MCF 10A (cell line): ENCODE data around the gene KAZN. TPM values are rescaled to one million over a fixed set of nuclear protein-coding genes. Genes with fewer than 3 reads are reported as not detected.

Source experiments
- BruUV-seq: library from RNA; stranded (reverse); fragments of 400-500 nt; replicated peaks from 2 replicates; lab custom pipeline; 2021; lab: Mats Ljungman, UMichigan
- CTCF ChIA-PET: fragments of 300-600 bp; sonication (Branson Sonifier 250); formaldehyde crosslinking; extraction: SDS; loops from one replicate; lab custom pipeline; 2021; ENCODE audit warnings: antibody characterized with exemption, inconsistent platforms; lab: Yijun Ruan, JAX
- POLR2A ChIA-PET: fragments of 300-600, 350-650 bp; sonication (Branson Sonifier 250); formaldehyde crosslinking; extraction: SDS; loops from one replicate; lab custom pipeline; 2020; ENCODE audit warnings: antibody characterized with exemption, inconsistent platforms; lab: Yijun Ruan, JAX
- DNase-seq: peaks from one replicate; pipeline ENCODE4 v3.0.0-alpha.2; 2018; ENCODE audit not compliant: unreplicated experiment
- H3K27ac Mint-ChIP-seq: one replicate; pipeline ENCODE4 v1.8.0; 2022; ENCODE audit warnings: mild to moderate bottlenecking, low read depth, mixed read lengths; ENCODE audit not compliant: unreplicated experiment
- H3K27me3 Mint-ChIP-seq: one replicate; pipeline ENCODE4 v1.8.0; 2022; ENCODE audit warnings: mixed read lengths; ENCODE audit not compliant: insufficient read depth, unreplicated experiment
- H3K36me3 Mint-ChIP-seq: one replicate; pipeline ENCODE4 v1.8.0; 2022; ENCODE audit warnings: mild to moderate bottlenecking, moderate library complexity, mixed read lengths; ENCODE audit not compliant: insufficient read depth, unreplicated experiment
- H3K4me1 Mint-ChIP-seq: one replicate; pipeline ENCODE4 v1.8.0; 2022; ENCODE audit warnings: mixed read lengths; ENCODE audit not compliant: insufficient read depth, unreplicated experiment
- H3K4me3 Mint-ChIP-seq: one replicate; pipeline ENCODE4 v1.8.0; 2022; ENCODE audit warnings: mild to moderate bottlenecking, moderate library complexity, mixed read lengths; ENCODE audit not compliant: unreplicated experiment
- H3K9me3 Mint-ChIP-seq: one replicate; pipeline ENCODE4 v1.8.0; 2022; ENCODE audit warnings: mixed read lengths; ENCODE audit not compliant: unreplicated experiment
- intact Hi-C: fragments of 100-400 bp; cut with micrococcal nuclease; formaldehyde crosslinking; loops from 2 replicates; pipeline ENCODE4 v1.14.1; 2022
- total RNA-seq: library from RNA; stranded (reverse); gene quantifications from 2 replicates; pipeline ENCODE4 v1.2.3, GENCODE V29; 2022
- TF ChIP-seq, protein P1 (sequence below): fragments of 200-600 bp; IDR thresholded peaks from one replicate; pipeline ENCODE4 v1.8.0; 2022; ENCODE audit warnings: antibody characterized with exemption, mild to moderate bottlenecking; ENCODE audit not compliant: unreplicated experiment

KAZN gene
- total RNA-seq, 1 experiment from 2014 or later: 3.3 TPM

DNA sequence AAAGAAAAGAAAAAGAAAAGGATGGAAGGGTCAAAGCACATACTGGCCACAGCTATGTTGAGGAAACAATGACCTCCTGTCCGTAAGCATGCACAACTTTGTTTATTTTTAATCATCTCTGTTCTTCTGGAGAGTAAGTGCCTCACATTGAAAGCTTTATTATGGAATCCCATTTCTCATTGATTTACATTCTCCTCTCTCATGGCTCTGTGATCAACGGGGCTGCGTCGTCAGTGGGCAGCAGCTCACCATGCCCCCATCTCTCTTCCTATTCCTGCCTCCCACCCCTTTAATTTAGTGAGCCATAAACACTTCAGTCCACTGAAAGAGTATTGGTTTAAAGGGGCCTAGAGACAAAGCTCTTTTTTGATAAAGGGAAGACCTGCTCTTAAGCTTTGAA is 98.9 kb downstream of the KAZN start:
- CTCF ChIA-PET: no interaction called here
- TF ChIP-seq, protein P1, sequence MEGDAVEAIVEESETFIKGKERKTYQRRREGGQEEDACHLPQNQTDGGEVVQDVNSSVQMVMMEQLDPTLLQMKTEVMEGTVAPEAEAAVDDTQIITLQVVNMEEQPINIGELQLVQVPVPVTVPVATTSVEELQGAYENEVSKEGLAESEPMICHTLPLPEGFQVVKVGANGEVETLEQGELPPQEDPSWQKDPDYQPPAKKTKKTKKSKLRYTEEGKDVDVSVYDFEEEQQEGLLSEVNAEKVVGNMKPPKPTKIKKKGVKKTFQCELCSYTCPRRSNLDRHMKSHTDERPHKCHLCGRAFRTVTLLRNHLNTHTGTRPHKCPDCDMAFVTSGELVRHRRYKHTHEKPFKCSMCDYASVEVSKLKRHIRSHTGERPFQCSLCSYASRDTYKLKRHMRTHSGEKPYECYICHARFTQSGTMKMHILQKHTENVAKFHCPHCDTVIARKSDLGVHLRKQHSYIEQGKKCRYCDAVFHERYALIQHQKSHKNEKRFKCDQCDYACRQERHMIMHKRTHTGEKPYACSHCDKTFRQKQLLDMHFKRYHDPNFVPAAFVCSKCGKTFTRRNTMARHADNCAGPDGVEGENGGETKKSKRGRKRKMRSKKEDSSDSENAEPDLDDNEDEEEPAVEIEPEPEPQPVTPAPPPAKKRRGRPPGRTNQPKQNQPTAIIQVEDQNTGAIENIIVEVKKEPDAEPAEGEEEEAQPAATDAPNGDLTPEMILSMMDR: no peak
- H3K4me1 Mint-ChIP-seq: no peaks in the 10 kb centered on the region
- H3K27me3 Mint-ChIP-seq: peaks cover 72% of the 10 kb centered on the region
- H3K9me3 Mint-ChIP-seq: no peaks in the 10 kb centered on the region
- H3K4me3 Mint-ChIP-seq: no peak overlapping the region
- H3K27ac Mint-ChIP-seq: no peak overlapping the region
- no peaks in the 10 kb centered on the region for H3K36me3 Mint-ChIP-seq
- intact Hi-C loops: no loop called here
- DNase-seq: no peak
- no TSS peak for BruUV-seq
- POLR2A ChIA-PET: interaction anchor here (0.6 kb wide), 1 partner anchor 768 kb away, joined by 3 read pairs; no protein-coding TSS in a partner anchor

DNA sequence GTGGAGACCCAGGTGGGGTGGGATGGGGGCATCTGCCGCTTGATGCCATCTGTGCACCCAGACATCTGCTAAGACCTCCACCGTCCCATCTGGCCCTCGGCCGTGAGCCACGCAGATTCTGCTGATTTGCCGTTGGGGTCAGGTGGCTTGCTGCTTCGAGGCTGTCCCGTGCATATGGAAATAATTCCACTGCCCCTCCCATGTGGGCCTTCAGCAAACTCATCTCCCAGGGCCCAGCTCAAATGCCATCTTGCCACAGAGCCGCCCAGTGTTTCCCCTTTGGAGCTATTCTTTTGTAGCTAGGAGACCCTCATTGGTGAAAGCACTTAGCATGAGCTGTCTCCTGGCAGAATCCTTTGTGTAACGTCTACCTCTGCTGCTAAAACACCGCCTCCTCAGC is 99.8 kb downstream of the KAZN start:
- H3K27ac Mint-ChIP-seq: no peak overlapping the region
- CTCF ChIA-PET: interaction anchor here (0.7 kb wide), 1 partner anchor 33 kb away, joined by 3 read pairs; no protein-coding TSS in a partner anchor
- intact Hi-C loops: no loop called here
- POLR2A ChIA-PET: no interaction called here
- DNase-seq: no peak
- TF ChIP-seq, protein P1: no peak
- H3K4me1 Mint-ChIP-seq: no peaks in the 10 kb centered on the region
- H3K4me3 Mint-ChIP-seq: no peak overlapping the region
- no peaks in the 10 kb centered on the region for H3K36me3 Mint-ChIP-seq
- no TSS peak for BruUV-seq
- peaks cover 62% of the 10 kb centered on the region for H3K27me3 Mint-ChIP-seq
- H3K9me3 Mint-ChIP-seq: no peaks in the 10 kb centered on the region

DNA sequence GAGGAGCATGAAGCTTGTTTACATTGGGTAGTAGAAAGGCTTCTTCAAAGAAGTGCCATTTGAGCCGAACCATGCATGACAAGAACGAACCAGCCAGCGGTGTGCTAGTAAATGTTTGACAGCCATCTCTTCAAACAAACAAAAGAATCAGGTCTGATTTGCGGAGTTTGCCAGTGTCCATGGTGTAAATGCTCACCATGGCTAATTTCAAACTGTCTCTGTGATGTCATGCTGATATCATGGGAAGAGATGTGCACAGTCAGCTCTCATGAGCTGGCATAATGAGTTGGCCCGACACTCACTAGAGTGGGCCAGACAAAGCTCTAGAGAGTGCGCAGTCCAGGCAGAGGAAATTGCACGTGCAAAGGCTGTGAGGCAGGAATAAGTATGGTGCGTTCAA is 101.1 kb downstream of the KAZN start:
- DNase-seq: no peak
- no peaks in the 10 kb centered on the region for H3K9me3 Mint-ChIP-seq
- intact Hi-C loops: no loop called here
- H3K4me3 Mint-ChIP-seq: no peak overlapping the region
- no peak overlapping the region for H3K27ac Mint-ChIP-seq
- H3K36me3 Mint-ChIP-seq: no peaks in the 10 kb centered on the region
- ChIA-PET POLR2A (no interaction called here), CTCF (interaction anchor here (1.2 kb wide), 1 partner anchor 586 kb away, joined by 4 read pairs; no protein-coding TSS in a partner anchor)
- H3K4me1 Mint-ChIP-seq: no peaks in the 10 kb centered on the region
- no TSS peak for BruUV-seq
- peaks cover 49% of the 10 kb centered on the region for H3K27me3 Mint-ChIP-seq
- TF ChIP-seq, protein P1: no peak

DNA sequence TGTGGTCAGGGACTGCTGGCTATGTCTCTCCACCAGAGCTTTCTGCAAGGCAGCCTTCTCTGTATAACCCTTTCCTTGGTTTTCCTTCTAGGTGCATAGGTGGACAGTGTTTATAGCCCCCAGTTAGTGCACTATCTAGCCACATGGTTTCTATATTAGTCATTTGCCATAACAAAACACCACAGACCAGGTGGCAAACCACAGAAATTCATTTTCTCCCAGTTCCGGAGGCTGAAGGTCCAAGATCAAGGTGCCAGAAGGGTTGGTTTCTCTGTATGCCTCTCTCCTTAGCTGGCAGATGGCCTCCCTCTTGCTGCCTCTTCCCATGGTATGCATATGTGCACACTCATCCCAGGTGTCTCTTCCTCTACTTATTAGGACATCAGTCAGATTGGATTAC is 106.4 kb downstream of the KAZN start:
- intact Hi-C loops: no loop called here
- Mint-ChIP-seq H3K27ac (no peak overlapping the region), H3K9me3 (peaks cover 9% of the 10 kb centered on the region), H3K4me1 (peaks cover 6% of the 10 kb centered on the region), H3K4me3 (no peak overlapping the region), H3K27me3 (peaks cover 1% of the 10 kb centered on the region), H3K36me3 (no peaks in the 10 kb centered on the region)
- BruUV-seq: no TSS peak
- ChIA-PET CTCF (no interaction called here), POLR2A (no interaction called here)
- DNase-seq: no peak
- TF ChIP-seq, protein P1: no peak
